AG04450 (cell line): ENCODE measurements around the gene BHLHE41. TPM values are rescaled to one million over a fixed set of nuclear protein-coding genes. Genes with fewer than 3 reads are reported as not detected.

Experiments used
- CTCF ChIA-PET: fragments of 300-600, 350-600 bp; formaldehyde crosslinking; extraction: SDS; loops from one replicate; lab custom pipeline; 2022; ENCODE audit warnings: antibody characterized with exemption, inconsistent platforms; lab: Charles Lee
- POLR2A ChIA-PET: fragments of 350-600 bp; formaldehyde crosslinking; extraction: SDS; loops from one replicate; lab custom pipeline; 2021; ENCODE audit warnings: antibody characterized with exemption, inconsistent platforms; lab: Yijun Ruan, JAX
- DNase-seq: peaks from one replicate; pipeline ENCODE4 v3.0.0-alpha.2; 2011; ENCODE audit warnings: low read depth, low spot score
- H3K27ac ChIP-seq: one replicate; pipeline ENCODE4 v1.5.1; 2012; ENCODE audit warnings: low read depth, low read length, control low read depth
- H3K27me3 ChIP-seq: one replicate; pipeline ENCODE4 v1.6.0; 2012; ENCODE audit warnings: low read length; ENCODE audit not compliant: control insufficient read depth, insufficient read depth
- H3K4me3 ChIP-seq: 2 replicates; pipeline ENCODE4 v1.5.1; 2011; ENCODE audit warnings: mild to moderate bottlenecking, low read depth, low read length, control low read depth
- H3K9me3 ChIP-seq: 2 replicates; pipeline ENCODE4 v1.5.1; 2012; ENCODE audit warnings: low read length; ENCODE audit not compliant: control insufficient read depth, insufficient read depth
- CTCF ChIP-seq: IDR thresholded peaks from 2 replicates; pipeline ENCODE4 v1.5.1; 2011; ENCODE audit warnings: low read depth, low read length, control low read depth, inconsistent platforms
- polyA plus RNA-seq: library from polyadenylated mRNA; depleted of rRNA; stranded (reverse); fragments of >200 nt; gene quantifications from 2 replicates; pipeline ENCODE4 v1.2.3, GENCODE V29; 2011

The BHLHE41 gene
- polyA plus RNA-seq, 1 experiment, result 1.7 TPM

- CTCF ChIA-PET, result interaction anchor here (1.6 to 9.1 kb wide), 3 partner anchors 496 to 584 kb away, joined by 4 to 80 read pairs (median 5); no protein-coding TSS in a partner anchor
- H3K4me3 ChIP-seq, result no peak overlapping the region
- H3K27ac ChIP-seq, result no peak overlapping the region
- no peaks in the 10 kb centered on the region for H3K27me3 ChIP-seq
- TF ChIP-seq CTCF, result no peak
- POLR2A ChIA-PET, result no interaction called here
- DNase-seq, result no peak
- H3K9me3 ChIP-seq, result no peaks in the 10 kb centered on the region
These were observed 7.8 kb downstream of the BHLHE41 start for GRCh38 chr12:26116829-26117715.

GRCh38 chr12:26114720-26115401 is 10.0 kb downstream of the BHLHE41 start:
- no peak for TF ChIP-seq CTCF
- POLR2A ChIA-PET, result interaction anchor here (0.6 to 1.0 kb wide), 3 partner anchors 8 to 587 kb away, joined by 3 read pairs; no protein-coding TSS in a partner anchor
- Histone ChIP-seq H3K9me3 (no peaks in the 10 kb centered on the region), H3K27me3 (no peaks in the 10 kb centered on the region), H3K27ac (peak overlapping the region; percentile 79), H3K4me3 (peak overlapping the region; percentile 62)
- CTCF ChIA-PET, result interaction anchor here (0.6 to 9.1 kb wide), 6 partner anchors 15 to 678 kb away, joined by 3 to 80 read pairs (median 4); no protein-coding TSS in a partner anchor
- no peak for DNase-seq

GRCh38 chr12:26113853-26114719 is 10.8 kb downstream of the BHLHE41 start:
- DNase-seq, result peak; percentile 53
- H3K27ac ChIP-seq, result peak overlapping the region; percentile 80
- TF ChIP-seq CTCF, result peak; percentile 23; the same call in 1 of the 2 replicates
- no peaks in the 10 kb centered on the region for H3K27me3 ChIP-seq
- ChIA-PET POLR2A (interaction anchor here (0.6 to 1.0 kb wide), 3 partner anchors 9 to 588 kb away, joined by 3 read pairs; no protein-coding TSS in a partner anchor), CTCF (interaction anchor here (0.6 to 9.1 kb wide), 5 partner anchors 14 to 677 kb away, joined by 3 to 80 read pairs (median 4); no protein-coding TSS in a partner anchor)
- no peaks in the 10 kb centered on the region for H3K9me3 ChIP-seq
- peak overlapping the region; percentile 62 for H3K4me3 ChIP-seq

- no peaks in the 10 kb centered on the region for H3K27me3 ChIP-seq
- no peak overlapping the region for H3K4me3 ChIP-seq
- POLR2A ChIA-PET, result no interaction called here
- no peak overlapping the region for H3K27ac ChIP-seq
- CTCF ChIA-PET, result no interaction called here
- TF ChIP-seq CTCF, result no peak
- DNase-seq, result no peak
- no peaks in the 10 kb centered on the region for H3K9me3 ChIP-seq
These were observed 11.6 kb downstream of the BHLHE41 start for GRCh38 chr12:26113181-26113654.
